IPS-15b (cell line): ENCODE measurements around the gene ST3GAL4.

Source experiments
- H3K27me3 ChIP-seq: one replicate; pipeline ENCODE4 v1.6.1; 2013; ENCODE audit warnings: low read length; ENCODE audit not compliant: control insufficient read depth, insufficient read depth
- H3K36me3 ChIP-seq: one replicate; pipeline ENCODE4 v1.6.1; 2013; ENCODE audit warnings: low read length; ENCODE audit not compliant: control insufficient read depth, insufficient read depth
- H3K4me1 ChIP-seq: one replicate; pipeline ENCODE4 v1.6.1; 2013; ENCODE audit warnings: mild to moderate bottlenecking, low read length; ENCODE audit not compliant: control insufficient read depth, insufficient read depth
- H3K4me3 ChIP-seq: one replicate; pipeline ENCODE4 v1.5.1; 2013; ENCODE audit warnings: low read depth, low read length
- H3K9ac ChIP-seq: one replicate; pipeline ENCODE4 v1.6.1; 2013; ENCODE audit warnings: low read depth, mild to moderate bottlenecking, low read length
- H3K9me3 ChIP-seq: one replicate; pipeline ENCODE4 v1.6.1; 2013; ENCODE audit warnings: mild to moderate bottlenecking, low read length; ENCODE audit not compliant: control insufficient read depth, insufficient read depth

The ST3GAL4 gene

DNA sequence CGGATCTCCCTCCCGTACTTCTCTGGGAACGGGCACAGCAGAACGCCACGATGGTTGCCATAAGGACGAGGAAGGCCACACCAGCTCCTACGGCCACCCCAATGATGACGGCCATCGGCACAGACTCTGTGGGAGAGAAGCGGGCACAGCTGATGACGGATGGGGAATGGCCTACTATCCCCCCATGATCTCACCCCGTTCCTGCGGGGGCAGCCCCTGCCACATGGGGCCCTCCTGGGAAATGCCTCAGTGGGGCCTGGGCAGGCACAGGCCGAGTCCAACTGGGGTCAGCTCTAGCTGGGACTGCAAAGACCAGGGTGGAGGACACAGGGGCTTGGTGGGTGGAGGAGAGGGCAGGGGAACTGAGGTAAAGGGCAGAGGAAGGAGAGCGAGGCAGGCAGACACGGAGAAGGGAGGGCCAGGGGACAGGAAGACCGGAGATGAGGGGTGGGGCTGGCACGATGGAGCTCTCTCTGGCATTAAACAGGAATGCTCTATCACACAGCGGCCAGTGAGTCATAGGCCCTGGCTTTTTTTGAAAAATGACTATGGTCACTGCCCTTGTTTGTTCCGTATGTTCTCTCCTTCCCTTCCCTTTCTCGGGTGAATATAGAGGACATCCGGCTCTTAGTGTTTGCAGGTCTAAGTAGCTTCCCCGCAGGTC, 76.0 kb downstream of the ST3GAL4 start:
- H3K27me3 ChIP-seq, result no peaks in the 10 kb centered on the region
- H3K36me3 ChIP-seq, result no peaks in the 10 kb centered on the region
- no peak overlapping the region for H3K4me3 ChIP-seq
- no peak overlapping the region for H3K9ac ChIP-seq
- H3K4me1 ChIP-seq, result peaks cover 5% of the 10 kb centered on the region
- H3K9me3 ChIP-seq, result no peaks in the 10 kb centered on the region

DNA sequence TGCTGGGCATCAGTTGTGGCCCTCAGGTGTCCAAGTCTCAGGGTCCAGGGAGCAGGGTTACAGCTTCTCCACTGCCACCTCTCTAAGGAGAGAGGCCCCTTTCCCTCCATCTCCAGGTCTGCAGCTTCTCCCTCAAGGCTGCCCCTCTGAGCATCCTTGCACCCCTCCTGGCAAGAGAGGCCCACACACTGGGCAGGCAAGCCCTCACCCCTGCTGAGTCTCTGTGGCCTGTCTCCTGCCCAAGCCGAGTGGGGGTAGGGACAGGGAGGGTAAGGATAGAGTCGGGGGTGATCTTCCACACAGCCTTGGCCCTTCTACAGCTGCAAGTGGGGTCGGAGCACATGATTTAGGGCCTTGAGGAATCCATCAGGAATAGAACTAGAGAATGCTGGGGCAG, 76.6 kb downstream of the ST3GAL4 start:
- Histone ChIP-seq H3K4me1 (peaks cover 5% of the 10 kb centered on the region), H3K27me3 (no peaks in the 10 kb centered on the region), H3K4me3 (no peak overlapping the region), H3K9ac (no peak overlapping the region), H3K9me3 (no peaks in the 10 kb centered on the region), H3K36me3 (no peaks in the 10 kb centered on the region)

- Histone ChIP-seq H3K36me3 (no peaks in the 10 kb centered on the region), H3K4me3 (no peak overlapping the region), H3K9ac (no peak overlapping the region), H3K27me3 (no peaks in the 10 kb centered on the region), H3K4me1 (peaks cover 5% of the 10 kb centered on the region), H3K9me3 (no peaks in the 10 kb centered on the region)
Observed at GRCh38 chr11:126432525-126432924, 77.0 kb downstream of the ST3GAL4 start.

- Histone ChIP-seq H3K9ac (no peak overlapping the region), H3K4me3 (no peak overlapping the region), H3K36me3 (no peaks in the 10 kb centered on the region), H3K27me3 (no peaks in the 10 kb centered on the region), H3K9me3 (no peaks in the 10 kb centered on the region), H3K4me1 (peaks cover 5% of the 10 kb centered on the region)
Observed at GRCh38 chr11:126433244-126433846, 77.9 kb downstream of the ST3GAL4 start.

- Histone ChIP-seq H3K27me3 (no peaks in the 10 kb centered on the region), H3K4me1 (peaks cover 5% of the 10 kb centered on the region), H3K9me3 (no peaks in the 10 kb centered on the region), H3K4me3 (no peak overlapping the region), H3K36me3 (no peaks in the 10 kb centered on the region), H3K9ac (no peak overlapping the region)
Observed at GRCh38 chr11:126433989-126434949, 78.8 kb downstream of the ST3GAL4 start.

GRCh38 chr11:126434950-126435335, 79.5 kb downstream of the ST3GAL4 start:
- no peak overlapping the region for H3K9ac ChIP-seq
- H3K36me3 ChIP-seq, result no peaks in the 10 kb centered on the region
- H3K9me3 ChIP-seq, result no peaks in the 10 kb centered on the region
- no peaks in the 10 kb centered on the region for H3K27me3 ChIP-seq
- peaks cover 5% of the 10 kb centered on the region for H3K4me1 ChIP-seq
- no peak overlapping the region for H3K4me3 ChIP-seq

DNA sequence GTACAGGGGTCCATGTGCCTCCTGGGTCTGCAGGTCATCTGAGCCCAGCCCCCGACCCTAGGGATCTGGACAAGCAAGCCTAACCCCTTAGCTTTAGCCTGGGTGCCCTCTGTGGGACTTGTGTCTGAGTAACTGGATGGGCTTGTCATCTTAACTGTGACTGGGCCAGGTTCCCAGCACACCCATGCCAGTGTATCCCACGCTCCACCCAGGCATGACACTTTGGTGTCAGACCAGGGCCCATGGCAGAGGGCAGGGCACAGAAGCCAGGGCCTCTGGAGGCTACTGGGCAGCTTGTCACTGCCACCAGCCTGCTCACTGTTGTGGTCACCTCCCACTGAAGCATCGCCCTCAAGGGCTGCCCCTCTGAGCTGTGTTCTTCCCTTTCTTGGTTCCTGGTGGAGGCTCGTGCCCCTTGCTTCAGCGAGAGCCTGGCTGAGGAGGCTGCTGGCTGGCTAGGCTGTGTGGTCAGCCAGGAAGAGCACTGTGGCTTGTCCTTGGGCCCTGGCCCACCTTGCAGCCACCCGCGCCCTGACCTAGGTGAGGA, 80.8 kb downstream of the ST3GAL4 start:
- H3K27me3 ChIP-seq, result no peaks in the 10 kb centered on the region
- peaks cover 13% of the 10 kb centered on the region for H3K4me1 ChIP-seq
- no peak overlapping the region for H3K9ac ChIP-seq
- no peaks in the 10 kb centered on the region for H3K36me3 ChIP-seq
- no peaks in the 10 kb centered on the region for H3K9me3 ChIP-seq
- H3K4me3 ChIP-seq, result no peak overlapping the region

DNA sequence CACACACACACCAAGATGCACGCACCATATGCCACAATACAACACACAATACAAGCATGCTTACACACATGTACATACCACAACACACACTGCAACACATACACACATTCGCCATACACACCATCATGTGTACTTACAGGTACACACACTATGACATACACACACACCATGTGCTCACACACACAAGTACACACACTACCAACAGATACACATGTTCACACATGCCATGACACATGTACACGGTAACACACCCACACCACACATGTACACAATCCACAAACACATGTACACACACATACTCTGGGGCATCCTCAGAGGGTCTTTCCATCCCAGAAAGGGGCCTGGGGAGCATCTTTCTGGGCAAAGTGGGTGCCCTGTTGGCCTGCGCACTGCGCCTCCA, 82.2 kb downstream of the ST3GAL4 start:
- no peak overlapping the region for H3K9ac ChIP-seq
- H3K4me3 ChIP-seq, result no peak overlapping the region
- H3K9me3 ChIP-seq, result no peaks in the 10 kb centered on the region
- no peaks in the 10 kb centered on the region for H3K27me3 ChIP-seq
- no peaks in the 10 kb centered on the region for H3K36me3 ChIP-seq
- peaks cover 14% of the 10 kb centered on the region for H3K4me1 ChIP-seq

- H3K36me3 ChIP-seq, result no peaks in the 10 kb centered on the region
- H3K4me3 ChIP-seq, result no peak overlapping the region
- no peak overlapping the region for H3K9ac ChIP-seq
- H3K9me3 ChIP-seq, result no peaks in the 10 kb centered on the region
- H3K4me1 ChIP-seq, result peaks cover 14% of the 10 kb centered on the region
- no peaks in the 10 kb centered on the region for H3K27me3 ChIP-seq
Observed at GRCh38 chr11:126438272-126438671, 82.8 kb downstream of the ST3GAL4 start.

DNA sequence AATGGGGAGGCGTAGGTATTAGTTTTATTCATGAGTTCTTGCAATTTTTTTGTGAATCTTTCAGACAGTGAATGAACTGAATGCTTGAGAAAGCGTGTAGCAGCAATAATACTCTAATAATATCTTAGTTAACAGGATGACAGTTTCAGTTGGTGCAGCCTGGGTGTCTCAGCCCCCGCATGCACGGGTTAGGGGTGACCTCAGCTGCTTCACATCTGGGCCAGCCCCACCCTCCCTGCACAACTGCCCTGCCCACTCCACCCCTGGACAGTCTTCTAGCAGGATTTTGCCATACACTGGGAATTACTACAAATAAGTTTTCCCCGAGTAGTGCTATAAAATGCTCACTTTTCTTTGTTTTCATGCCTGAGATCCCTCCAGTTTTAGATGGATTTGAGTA, 83.2 kb downstream of the ST3GAL4 start:
- H3K4me3 ChIP-seq, result no peak overlapping the region
- peaks cover 14% of the 10 kb centered on the region for H3K4me1 ChIP-seq
- no peaks in the 10 kb centered on the region for H3K27me3 ChIP-seq
- no peaks in the 10 kb centered on the region for H3K9me3 ChIP-seq
- no peaks in the 10 kb centered on the region for H3K36me3 ChIP-seq
- no peak overlapping the region for H3K9ac ChIP-seq

GRCh38 chr11:126440276-126440675, 84.8 kb downstream of the ST3GAL4 start:
- no peaks in the 10 kb centered on the region for H3K36me3 ChIP-seq
- no peaks in the 10 kb centered on the region for H3K27me3 ChIP-seq
- H3K4me1 ChIP-seq, result peaks cover 10% of the 10 kb centered on the region
- H3K9ac ChIP-seq, result no peak overlapping the region
- no peaks in the 10 kb centered on the region for H3K9me3 ChIP-seq
- no peak overlapping the region for H3K4me3 ChIP-seq
